ENCODE measurements around the gene CAB39L. TPM values are rescaled to one million over a fixed set of nuclear protein-coding genes. Genes with fewer than 3 reads are reported as not detected.

Gene CAB39L
- polyA plus RNA-seq, 2 of the 4 experiments (the other 2 are of a cell fraction) = 2.3 to 5.2 TPM

GRCh38 chr13:49326222-49326917 lies 117.5 kb downstream of the CAB39L start:
- FAIRE-seq (no peak), DNase-seq (ENCODE audit: low read depth in 1 of 2, low spot score in 1 of 2) (no peak)

GRCh38 chr13:49323344-49323743 lies 120.5 kb downstream of the CAB39L start:
- CTCF ChIA-PET = no interaction called here
- Histone ChIP-seq H3K4me3 (no peak overlapping the region), H3K4me2 (no peak overlapping the region), H3K27ac (no peak overlapping the region), H3K9me3 (no peaks in the 10 kb centered on the region), H3K4me1 (no peaks in the 10 kb centered on the region)
- POLR2A ChIA-PET = no interaction called here
- no peak for TF ChIP-seq MAX (IDR thresholded peaks at IDR 0.05)
- TF ChIP-seq JUNB (IDR thresholded peaks at IDR 0.05) = no peak
- TF ChIP-seq MAZ (IDR thresholded peaks at IDR 0.05; ENCODE audit: borderline replicate concordance, low read depth, low read length) = no peak
- TF ChIP-seq USF2 (IDR thresholded peaks at IDR 0.05) = no peak
- TF ChIP-seq ATOH8 (CRISPR knock-in tag; IDR thresholded peaks at IDR 0.05; ENCODE audit: low read depth) = no peak
- no peak for TF ChIP-seq EP300 (IDR thresholded peaks at IDR 0.05)
- TF ChIP-seq NPAS2 (CRISPR knock-in tag; IDR thresholded peaks at IDR 0.05; ENCODE audit: borderline replicate concordance) = no peak
- no peak for TF ChIP-seq EHMT2 (IDR thresholded peaks at IDR 0.05; ENCODE audit: low read depth)
- no peak for TF ChIP-seq ZFP36 (IDR thresholded peaks at IDR 0.05; ENCODE audit: borderline replicate concordance, partially characterized antibody)
- no peak for DNase-seq (ENCODE audit: low read depth in 1 of 2, low spot score in 1 of 2)
- no peak for FAIRE-seq
- ATAC-seq = no peak
- WGBS (ENCODE audit: missing lambda C conversion rate) = 97% methylated on average over 7 of the region's 7 CpGs

More at GRCh38 chr13:49326222-49326917, 117.5 kb downstream of the CAB39L start:
- H3K4me3 ChIP-seq = no peak overlapping the region
- 64% methylated on average over 7 of the region's 7 CpGs for WGBS (ENCODE audit: missing lambda C conversion rate)
- no peaks in the 10 kb centered on the region for H3K4me1 ChIP-seq
- no peak overlapping the region for H3K27ac ChIP-seq
- H3K9me3 ChIP-seq = no peaks in the 10 kb centered on the region
- no peak overlapping the region for H3K4me2 ChIP-seq
- ATAC-seq = no peak
- ChIA-PET CTCF (no interaction called here), POLR2A (no interaction called here)
- TF ChIP-seq MAFK (IDR thresholded peaks at IDR 0.05; ENCODE audit: partially characterized antibody) = no peak
- TF ChIP-seq, protein P1, sequence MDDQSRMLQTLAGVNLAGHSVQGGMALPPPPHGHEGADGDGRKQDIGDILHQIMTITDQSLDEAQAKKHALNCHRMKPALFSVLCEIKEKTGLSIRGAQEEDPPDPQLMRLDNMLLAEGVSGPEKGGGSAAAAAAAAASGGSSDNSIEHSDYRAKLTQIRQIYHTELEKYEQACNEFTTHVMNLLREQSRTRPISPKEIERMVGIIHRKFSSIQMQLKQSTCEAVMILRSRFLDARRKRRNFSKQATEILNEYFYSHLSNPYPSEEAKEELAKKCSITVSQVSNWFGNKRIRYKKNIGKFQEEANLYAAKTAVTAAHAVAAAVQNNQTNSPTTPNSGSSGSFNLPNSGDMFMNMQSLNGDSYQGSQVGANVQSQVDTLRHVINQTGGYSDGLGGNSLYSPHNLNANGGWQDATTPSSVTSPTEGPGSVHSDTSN (IDR thresholded peaks at IDR 0.05) = no peak
- no peak for TF ChIP-seq HOXB13 (CRISPR knock-in tag; IDR thresholded peaks at IDR 0.05; ENCODE audit: low read depth)
- no peak for TF ChIP-seq ZSCAN20 (CRISPR knock-in tag; IDR thresholded peaks at IDR 0.05)
- no peak for TF ChIP-seq RAD21 (conservative IDR thresholded peaks at IDR 0.05 in 1 of 2, IDR thresholded peaks at IDR 0.05 in 1 of 2)
- TF ChIP-seq NR3C1 (IDR thresholded peaks at IDR 0.05) = no peak
- no peak for TF ChIP-seq PHF8 (IDR thresholded peaks at IDR 0.05; ENCODE audit: borderline replicate concordance, low read depth)
- TF ChIP-seq HEYL (CRISPR knock-in tag; IDR thresholded peaks at IDR 0.05) = no peak
- no peak for TF ChIP-seq POLR2A (IDR thresholded peaks at IDR 0.05; ENCODE audit: low read length)
- no peak for TF ChIP-seq TFCP2L1 (CRISPR knock-in tag; IDR thresholded peaks at IDR 0.05)
- no peak for TF ChIP-seq CBX8 (IDR thresholded peaks at IDR 0.05)
- no peak for TF ChIP-seq KDM1A (IDR thresholded peaks at IDR 0.05; ENCODE audit: low read depth)

- POLR2A ChIA-PET = no interaction called here
- no peak overlapping the region for H3K27ac ChIP-seq
- WGBS (ENCODE audit: missing lambda C conversion rate) = 91% methylated on average over 2 of the region's 2 CpGs
- DNase-seq (ENCODE audit: low read depth in 1 of 2, low spot score in 1 of 2) = no peak
- no peak for FAIRE-seq
- no peaks in the 10 kb centered on the region for H3K9me3 ChIP-seq
- CTCF ChIA-PET = no interaction called here
- no peak overlapping the region for H3K4me3 ChIP-seq
- no peaks in the 10 kb centered on the region for H3K4me1 ChIP-seq
- ATAC-seq = no peak
- H3K4me2 ChIP-seq = no peak overlapping the region
- TF ChIP-seq RCOR1 (IDR thresholded peaks at IDR 0.05; ENCODE audit: low read depth, low read length) = no peak
- TF ChIP-seq HES2 (IDR thresholded peaks at IDR 0.05) = no peak
- TF ChIP-seq POLR2A (IDR thresholded peaks at IDR 0.05; ENCODE audit: low read length) = no peak
- TF ChIP-seq SREBF2 (IDR thresholded peaks at IDR 0.05) = no peak
- no peak for TF ChIP-seq EP300 (IDR thresholded peaks at IDR 0.05)
- no peak for TF ChIP-seq ZSCAN20 (CRISPR knock-in tag; IDR thresholded peaks at IDR 0.05)
- TF ChIP-seq TFCP2L1 (CRISPR knock-in tag; IDR thresholded peaks at IDR 0.05) = no peak
- no peak for TF ChIP-seq GATA3 (IDR thresholded peaks at IDR 0.05; ENCODE audit: borderline replicate concordance)
- no peak for TF ChIP-seq NR3C1 (IDR thresholded peaks at IDR 0.05)
- TF ChIP-seq, protein P2, sequence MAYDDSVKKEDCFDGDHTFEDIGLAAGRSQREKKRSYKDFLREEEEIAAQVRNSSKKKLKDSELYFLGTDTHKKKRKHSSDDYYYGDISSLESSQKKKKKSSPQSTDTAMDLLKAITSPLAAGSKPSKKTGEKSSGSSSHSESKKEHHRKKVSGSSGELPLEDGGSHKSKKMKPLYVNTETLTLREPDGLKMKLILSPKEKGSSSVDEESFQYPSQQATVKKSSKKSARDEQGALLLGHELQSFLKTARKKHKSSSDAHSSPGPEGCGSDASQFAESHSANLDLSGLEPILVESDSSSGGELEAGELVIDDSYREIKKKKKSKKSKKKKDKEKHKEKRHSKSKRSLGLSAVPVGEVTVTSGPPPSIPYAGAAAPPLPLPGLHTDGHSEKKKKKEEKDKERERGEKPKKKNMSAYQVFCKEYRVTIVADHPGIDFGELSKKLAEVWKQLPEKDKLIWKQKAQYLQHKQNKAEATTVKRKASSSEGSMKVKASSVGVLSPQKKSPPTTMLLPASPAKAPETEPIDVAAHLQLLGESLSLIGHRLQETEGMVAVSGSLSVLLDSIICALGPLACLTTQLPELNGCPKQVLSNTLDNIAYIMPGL (CRISPR knock-in tag; IDR thresholded peaks at IDR 0.05; ENCODE audit: borderline replicate concordance) = no peak
- TF ChIP-seq KDM5A (IDR thresholded peaks at IDR 0.05) = no peak
- no peak for TF ChIP-seq PHF8 (IDR thresholded peaks at IDR 0.05; ENCODE audit: borderline replicate concordance, low read depth)
- no peak for TF ChIP-seq HEYL (CRISPR knock-in tag; IDR thresholded peaks at IDR 0.05)
- no peak for TF ChIP-seq ZNF302 (CRISPR knock-in tag; IDR thresholded peaks at IDR 0.05)
- no peak for TF ChIP-seq ATOH8 (CRISPR knock-in tag; IDR thresholded peaks at IDR 0.05; ENCODE audit: low read depth)
- no peak for TF ChIP-seq EHMT2 (IDR thresholded peaks at IDR 0.05; ENCODE audit: low read depth)
- no peak for TF ChIP-seq RNF2 (IDR thresholded peaks at IDR 0.05; ENCODE audit: borderline replicate concordance, low read depth)
These were observed 121.2 kb downstream of the CAB39L start for GRCh38 chr13:49322702-49323101.
